ENCODE results near the gene CD180. TPM values are rescaled to one million over a fixed set of nuclear protein-coding genes. Genes with fewer than 3 reads are reported as not detected.

Gene CD180
- total and polyA plus RNA-seq, 9 donors: 0.66 to 1.7 (median 0.88) TPM

DNA sequence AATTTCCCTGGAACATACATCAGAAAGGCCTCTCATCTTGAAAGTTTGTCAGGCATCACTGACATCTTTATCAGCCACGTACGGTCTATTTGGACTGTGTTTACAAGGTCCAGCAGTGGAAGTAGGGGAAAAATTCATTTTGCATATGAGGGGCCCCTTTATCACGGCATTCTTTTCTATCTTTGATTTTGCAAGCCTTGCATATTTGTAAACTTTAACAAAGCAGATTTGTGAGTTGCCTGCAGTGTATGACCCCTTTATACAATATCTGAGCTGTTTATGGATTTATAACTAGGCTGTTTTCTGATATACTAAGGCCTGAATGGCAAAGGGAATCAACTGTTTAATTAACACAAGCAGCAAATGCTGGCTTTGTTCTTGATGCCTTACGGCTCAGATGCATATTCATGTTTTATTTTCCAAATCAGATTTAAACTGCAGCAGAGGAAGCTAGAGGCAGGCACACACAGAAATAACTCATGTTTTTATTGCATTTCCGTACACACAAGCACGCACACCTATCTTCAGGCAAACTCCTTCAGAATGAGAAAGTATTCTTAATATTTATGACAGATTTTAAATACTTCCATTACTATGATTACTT, 61.1 kb downstream of the CD180 start:
- 83% methylated on average over 1 of the region's 6 CpGs for WGBS (ENCODE audit: insufficient coverage)
- Histone ChIP-seq H3K27ac (ENCODE audit: low read length) (no peak overlapping the region), H3K36me3 (ENCODE audit: control insufficient read depth, insufficient read depth, low read length) (peaks cover 13% of the 10 kb centered on the region), H3K4me1 (ENCODE audit: control insufficient read depth, insufficient read depth, low read length) (no peaks in the 10 kb centered on the region), H3K27me3 (ENCODE audit: control insufficient read depth, insufficient read depth, low read length) (no peaks in the 10 kb centered on the region), H3K9me3 (replicated peaks; ENCODE audit: control insufficient read depth, low read depth, low read length) (no peaks in the 10 kb centered on the region), H3K4me3 (ENCODE audit: low read length) (no peak overlapping the region)
- no peak for DNase-seq

DNA sequence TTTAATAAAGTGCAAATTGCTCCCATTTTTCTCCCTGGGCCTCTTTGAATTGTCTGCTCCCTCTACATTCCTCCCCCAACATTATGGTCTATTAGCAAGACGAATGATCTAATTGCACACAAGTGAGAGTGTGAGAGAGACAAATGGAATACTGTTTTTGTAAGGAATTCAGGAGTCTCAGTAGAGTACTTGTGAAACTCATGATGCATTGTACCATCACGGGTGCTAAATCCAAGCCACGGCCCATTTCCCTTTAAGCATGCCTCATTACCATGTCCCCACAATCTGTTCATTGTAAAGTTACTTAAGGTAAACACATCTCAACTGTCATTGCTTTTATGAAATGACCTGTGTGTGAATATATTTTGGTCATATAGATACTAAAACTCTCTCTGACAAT, 62.8 kb downstream of the CD180 start:
- WGBS (ENCODE audit: insufficient coverage): no CpG with 5 or more reads among the region's 3 CpGs
- H3K27ac ChIP-seq (ENCODE audit: low read length): no peak overlapping the region
- H3K9me3 ChIP-seq (replicated peaks; ENCODE audit: control insufficient read depth, low read depth, low read length): no peaks in the 10 kb centered on the region
- no peak overlapping the region for H3K4me3 ChIP-seq (ENCODE audit: low read length)
- peaks cover 12% of the 10 kb centered on the region for H3K36me3 ChIP-seq (ENCODE audit: control insufficient read depth, insufficient read depth, low read length)
- H3K27me3 ChIP-seq (ENCODE audit: control insufficient read depth, insufficient read depth, low read length): no peaks in the 10 kb centered on the region
- no peak for DNase-seq
- no peaks in the 10 kb centered on the region for H3K4me1 ChIP-seq (ENCODE audit: control insufficient read depth, insufficient read depth, low read length)

DNA sequence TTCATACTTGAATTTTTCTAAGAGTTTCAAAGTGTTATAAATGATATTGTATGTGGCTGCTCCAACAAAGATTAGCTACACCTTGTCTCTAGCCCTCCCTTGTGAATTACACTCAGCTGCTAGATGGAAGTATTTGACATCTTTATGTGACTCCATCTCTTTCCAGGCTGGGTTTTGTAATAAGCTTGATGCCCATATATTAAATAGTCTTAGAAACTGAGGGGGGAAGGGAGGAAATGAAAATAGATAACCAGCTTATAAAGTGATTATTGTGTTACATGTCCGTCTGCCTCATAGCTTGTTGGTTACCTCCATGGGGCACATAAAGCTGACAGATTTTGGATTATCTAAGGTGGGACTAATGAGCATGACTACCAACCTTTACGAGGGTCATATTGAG, 63.4 kb downstream of the CD180 start:
- DNase-seq: no peak
- Histone ChIP-seq H3K27ac (ENCODE audit: low read length) (no peak overlapping the region), H3K9me3 (replicated peaks; ENCODE audit: control insufficient read depth, low read depth, low read length) (no peaks in the 10 kb centered on the region), H3K27me3 (ENCODE audit: control insufficient read depth, insufficient read depth, low read length) (no peaks in the 10 kb centered on the region), H3K4me3 (ENCODE audit: low read length) (no peak overlapping the region), H3K4me1 (ENCODE audit: control insufficient read depth, insufficient read depth, low read length) (no peaks in the 10 kb centered on the region), H3K36me3 (ENCODE audit: control insufficient read depth, insufficient read depth, low read length) (peaks cover 12% of the 10 kb centered on the region)
- 42% methylated on average over 2 of the region's 2 CpGs for WGBS (ENCODE audit: insufficient coverage)

DNA sequence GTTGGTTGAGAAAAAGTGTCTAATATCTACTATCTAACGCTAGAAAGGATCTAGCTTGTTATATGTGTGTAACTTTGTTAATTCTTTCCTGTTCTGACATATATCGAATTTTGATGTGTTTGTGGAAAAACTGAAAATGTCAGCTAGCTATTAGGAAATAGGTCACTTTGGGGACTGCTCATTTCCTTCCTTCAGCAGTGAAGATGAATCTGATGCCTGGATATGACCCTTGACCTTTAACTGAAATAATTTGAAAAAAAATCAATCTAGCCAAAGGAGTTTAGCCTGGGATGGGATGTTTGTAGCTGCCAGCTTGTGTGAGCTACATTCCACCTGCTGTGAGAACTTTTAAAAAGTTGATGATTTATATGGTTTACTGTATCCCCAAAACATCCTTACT, 66.8 kb downstream of the CD180 start:
- Histone ChIP-seq H3K9me3 (replicated peaks; ENCODE audit: control insufficient read depth, low read depth, low read length) (no peaks in the 10 kb centered on the region), H3K4me1 (ENCODE audit: control insufficient read depth, insufficient read depth, low read length) (no peaks in the 10 kb centered on the region), H3K36me3 (ENCODE audit: control insufficient read depth, insufficient read depth, low read length) (peaks cover 3% of the 10 kb centered on the region), H3K4me3 (ENCODE audit: low read length) (no peak overlapping the region), H3K27ac (ENCODE audit: low read length) (no peak overlapping the region), H3K27me3 (ENCODE audit: control insufficient read depth, insufficient read depth, low read length) (no peaks in the 10 kb centered on the region)
- no peak for DNase-seq
- 100% methylated on average over 1 of the region's 2 CpGs for WGBS (ENCODE audit: insufficient coverage)
